Thyroid gland (tissue), 4 donors: ENCODE measurements around the gene KAT14. TPM values are rescaled to one million over a fixed set of nuclear protein-coding genes. Genes with fewer than 3 reads are reported as not detected.
"Not testable (repeated sequence)": the region's sequence is repeated elsewhere in the genome, so short reads cannot be mapped to it uniquely, and the experiment has no call there.

Source experiments
- DNase-seq, 2 donors: peaks; one replicate each; pipeline ENCODE4 v3.0.0-alpha.2; 2019
- H3K27ac ChIP-seq, 3 donors: fragments of 200-600 bp; sonication (generic); 1 replicate in 2 of 3; 2 replicates in 1 of 3; pipeline ENCODE4 v1.5.1; 2016 to 2019; ENCODE audit warnings: mild to moderate bottlenecking in 1 of 3, moderate library complexity in 1 of 3
- H3K27me3 ChIP-seq: fragments of 200-600 bp; sonication (generic); one replicate; pipeline ENCODE4 v1.5.1; 2019
- H3K36me3 ChIP-seq, 2 donors: fragments of 200-600 bp; sonication (generic); one replicate each; pipeline ENCODE4 v1.5.1; 2016 to 2019
- H3K4me1 ChIP-seq, 2 donors: fragments of 200-600 bp; sonication (generic); one replicate each; pipeline ENCODE4 v1.5.1; 2017 to 2019
- H3K4me3 ChIP-seq, 3 donors: fragments of 200-600 bp; sonication (generic); replicated peaks in 1 of 3; 1 replicate in 2 of 3; 2 replicates in 1 of 3; pipeline ENCODE4 v1.5.1; 2016; ENCODE audit warnings: mild to moderate bottlenecking in 1 of 3
- H3K9me3 ChIP-seq: fragments of 200-600 bp; sonication (generic); one replicate; pipeline ENCODE4 v1.5.1; 2017
- POLR2A ChIP-seq, 2 donors: fragments of 450-650 bp; IDR thresholded peaks; one replicate each; pipeline ENCODE4 v1.6.1; 2017; ENCODE audit warnings: antibody characterized with exemption in 2 of 2, mild to moderate bottlenecking in 2 of 2, moderate library complexity in 1 of 2
- WGBS, 2 donors: methylation state at CpG; one replicate each; pipeline ENCODE4 v1.1.5; 2017; 5-methylcytosine and 5-hydroxymethylcytosine counted together
- intact Hi-C: fragments of 100-400 bp; cut with DNase I; formaldehyde crosslinking; loops from one replicate; pipeline ENCODE4 v1.15.1; 2023
- total RNA-seq, 4 donors: library from RNA; depleted of rRNA; stranded (reverse); fragments of >200 nt; gene quantifications; one replicate each; pipeline ENCODE4 v1.2.3, GENCODE V29; 2016
- TF ChIP-seq, protein P1 (sequence below), 6 experiments: fragments of 200-600 bp in 3 of 6; fragments of 450-650 bp in 3 of 6; sonication (generic) in 3 of 6; IDR thresholded peaks; one replicate each; pipeline ENCODE4 v1.5.1; 2016 to 2019; ENCODE audit warnings: antibody characterized with exemption in 6 of 6, mild to moderate bottlenecking in 2 of 6, inconsistent platforms in 1 of 6, moderate library complexity in 1 of 6

KAT14 gene
- total RNA-seq, 4 donors from 2014 or later, result 17.9 to 19.7 (median 18.7) TPM

DNA sequence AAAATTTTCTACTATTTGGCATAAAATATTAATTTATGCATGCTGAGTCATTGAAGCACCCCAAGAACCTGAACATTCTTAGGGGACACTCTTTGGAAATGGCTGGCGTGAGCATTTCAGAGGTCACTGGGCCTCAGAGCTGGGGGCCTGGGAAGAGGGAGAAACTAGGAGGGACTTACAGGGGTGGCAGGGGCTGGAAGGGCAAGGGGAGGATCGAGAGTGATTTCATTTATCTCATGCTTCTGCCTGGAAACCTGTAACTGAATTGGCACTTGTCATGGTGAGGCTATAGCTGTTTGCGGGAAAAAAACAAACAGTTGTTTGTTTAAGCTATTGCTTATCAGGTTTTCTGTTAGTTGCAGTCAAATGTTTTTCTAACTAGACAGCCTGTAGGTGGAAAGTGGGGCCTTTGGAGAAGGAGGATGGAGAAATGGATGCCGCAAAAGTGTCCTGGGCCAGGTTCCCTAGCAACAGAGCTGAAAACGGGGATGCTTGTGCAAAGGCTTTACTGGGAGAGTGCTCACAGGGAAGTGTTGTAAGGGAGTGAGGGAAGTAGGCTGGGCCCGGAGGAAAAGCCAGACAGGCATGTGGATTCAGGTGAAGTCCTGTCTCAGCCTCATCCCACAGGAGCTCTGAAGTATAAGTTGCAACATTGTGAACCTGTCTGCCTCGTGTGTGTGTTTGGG, 36.4 kb upstream of the KAT14 start:
- DNase-seq, result no peak
- Histone ChIP-seq H3K4me1 (no peaks in the 10 kb centered on the region), H3K36me3 (no peaks in the 10 kb centered on the region), H3K9me3 (no peaks in the 10 kb centered on the region), H3K27me3 (no peaks in the 10 kb centered on the region), H3K4me3 (no peak overlapping the region), H3K27ac (no peak overlapping the region)
- WGBS, 2 donors, result 41 to 43% methylated on average over 7 of the region's 7 CpGs
- intact Hi-C loops, result no loop called here
- TF ChIP-seq, protein P1, sequence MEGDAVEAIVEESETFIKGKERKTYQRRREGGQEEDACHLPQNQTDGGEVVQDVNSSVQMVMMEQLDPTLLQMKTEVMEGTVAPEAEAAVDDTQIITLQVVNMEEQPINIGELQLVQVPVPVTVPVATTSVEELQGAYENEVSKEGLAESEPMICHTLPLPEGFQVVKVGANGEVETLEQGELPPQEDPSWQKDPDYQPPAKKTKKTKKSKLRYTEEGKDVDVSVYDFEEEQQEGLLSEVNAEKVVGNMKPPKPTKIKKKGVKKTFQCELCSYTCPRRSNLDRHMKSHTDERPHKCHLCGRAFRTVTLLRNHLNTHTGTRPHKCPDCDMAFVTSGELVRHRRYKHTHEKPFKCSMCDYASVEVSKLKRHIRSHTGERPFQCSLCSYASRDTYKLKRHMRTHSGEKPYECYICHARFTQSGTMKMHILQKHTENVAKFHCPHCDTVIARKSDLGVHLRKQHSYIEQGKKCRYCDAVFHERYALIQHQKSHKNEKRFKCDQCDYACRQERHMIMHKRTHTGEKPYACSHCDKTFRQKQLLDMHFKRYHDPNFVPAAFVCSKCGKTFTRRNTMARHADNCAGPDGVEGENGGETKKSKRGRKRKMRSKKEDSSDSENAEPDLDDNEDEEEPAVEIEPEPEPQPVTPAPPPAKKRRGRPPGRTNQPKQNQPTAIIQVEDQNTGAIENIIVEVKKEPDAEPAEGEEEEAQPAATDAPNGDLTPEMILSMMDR (IDR thresholded peaks at IDR 0.05), result no peak
- no peak for TF ChIP-seq POLR2A (IDR thresholded peaks at IDR 0.05)

DNA sequence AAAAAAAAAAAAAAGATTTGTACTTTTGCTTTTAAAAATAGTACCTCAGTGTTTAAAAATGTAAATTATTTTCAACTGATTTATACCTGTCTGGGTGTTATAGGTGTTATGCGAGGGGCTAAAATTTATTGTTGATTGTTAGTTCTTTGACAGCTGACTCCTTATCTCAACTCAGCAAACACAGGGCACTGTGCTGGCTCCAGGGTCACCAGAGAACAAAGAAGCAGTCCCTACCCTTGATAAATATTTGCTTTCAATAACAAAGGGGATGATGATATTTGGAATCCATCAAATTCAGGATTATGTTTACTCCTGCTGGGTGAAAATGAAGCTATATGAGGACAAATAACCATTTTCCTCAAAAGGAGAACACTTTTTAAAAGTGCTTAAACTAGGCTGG, 34.2 kb upstream of the KAT14 start:
- 90 to 96% methylated on average over 1 of the region's 1 CpG for WGBS, 2 donors
- Histone ChIP-seq H3K4me3 (no peak overlapping the region), H3K9me3 (no peaks in the 10 kb centered on the region), H3K36me3 (no peaks in the 10 kb centered on the region), H3K27ac (no peak overlapping the region), H3K27me3 (no peaks in the 10 kb centered on the region), H3K4me1 (no peaks in the 10 kb centered on the region)
- no peak for DNase-seq
- intact Hi-C loops, result no loop called here
- TF ChIP-seq POLR2A (IDR thresholded peaks at IDR 0.05), result no peak
- TF ChIP-seq, protein P1 (IDR thresholded peaks at IDR 0.05), result no peak

DNA sequence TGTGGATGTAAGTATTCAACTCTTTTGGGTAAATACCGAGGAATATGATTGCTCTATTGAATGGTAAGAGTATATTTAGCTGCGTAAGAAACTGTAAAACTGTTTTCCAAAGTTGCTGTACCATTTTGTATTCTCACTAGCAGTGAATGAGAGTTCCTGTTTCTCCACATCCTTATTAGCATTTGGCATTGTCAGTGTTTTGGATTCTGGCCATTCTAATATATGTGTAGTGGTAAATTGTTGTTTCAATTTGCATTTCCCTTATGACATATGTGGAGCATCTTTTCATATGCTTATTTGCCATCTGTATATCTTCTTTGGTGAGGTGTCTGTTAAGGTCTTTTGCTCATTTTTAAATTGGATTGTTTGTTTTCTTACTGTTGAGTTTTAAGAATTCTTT, 29.3 kb upstream of the KAT14 start:
- no peak for DNase-seq
- intact Hi-C loops, result no loop called here
- H3K27ac ChIP-seq, result no peak overlapping the region
- 91 to 92% methylated on average over 2 of the region's 2 CpGs for WGBS, 2 donors
- no peaks in the 10 kb centered on the region for H3K27me3 ChIP-seq
- no peaks in the 10 kb centered on the region for H3K4me1 ChIP-seq
- no peak overlapping the region for H3K4me3 ChIP-seq
- no peaks in the 10 kb centered on the region for H3K9me3 ChIP-seq
- H3K36me3 ChIP-seq, result no peaks in the 10 kb centered on the region
- TF ChIP-seq POLR2A (IDR thresholded peaks at IDR 0.05), result no peak
- TF ChIP-seq, protein P1 (IDR thresholded peaks at IDR 0.05), result no peak

DNA sequence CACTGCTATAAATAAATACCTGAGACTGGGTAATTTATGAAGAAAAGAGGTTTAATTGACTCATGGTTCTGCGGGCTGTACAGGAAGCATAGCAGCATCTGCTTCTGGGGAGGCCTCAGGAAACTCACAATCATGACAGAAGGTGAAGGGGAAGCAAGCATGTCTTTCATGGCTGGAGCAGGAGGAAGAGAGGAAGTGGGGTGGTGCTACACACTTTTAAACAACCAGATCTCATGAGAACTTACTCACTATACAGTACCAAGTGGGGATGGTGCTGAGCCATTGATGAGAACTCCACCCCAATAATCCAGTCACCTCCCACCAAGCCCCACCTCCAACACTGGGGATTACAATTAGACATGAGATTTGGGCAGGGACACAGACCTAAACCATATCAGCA, 9.1 kb upstream of the KAT14 start:
- H3K27me3 ChIP-seq, H3K4me3 ChIP-seq, intact Hi-C loops, H3K4me1 ChIP-seq, H3K9me3 ChIP-seq, H3K36me3 ChIP-seq, DNase-seq, H3K27ac ChIP-seq: not testable (repeated sequence)
- WGBS, 2 donors, result 69 to 75% methylated on average over 1 of the region's 1 CpG

DNA sequence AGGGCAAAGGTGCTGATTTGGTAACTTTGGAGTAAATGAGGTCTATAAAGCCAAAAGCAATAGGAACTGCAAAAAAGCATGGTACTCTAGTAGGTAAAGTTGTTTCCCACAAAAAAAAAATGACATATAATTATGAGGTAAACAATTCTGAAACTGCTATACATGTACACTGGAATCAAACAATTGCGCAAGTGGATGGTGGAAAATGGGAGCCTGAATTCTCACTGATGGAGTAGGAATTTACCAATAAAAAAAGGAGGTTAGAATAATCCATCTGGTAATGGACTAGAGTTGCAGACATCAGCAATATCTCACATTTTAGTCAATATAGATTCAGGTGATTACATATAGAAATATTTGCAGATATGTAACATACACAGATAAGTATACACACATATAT, 5.0 kb upstream of the KAT14 start:
- no peak overlapping the region for H3K4me3 ChIP-seq
- H3K9me3 ChIP-seq, result no peaks in the 10 kb centered on the region
- TF ChIP-seq, protein P1 (IDR thresholded peaks at IDR 0.05), result no peak
- TF ChIP-seq POLR2A (IDR thresholded peaks at IDR 0.05), result no peak
- intact Hi-C loops, result no loop called here
- H3K27me3 ChIP-seq, result no peaks in the 10 kb centered on the region
- WGBS, 2 donors, result 93 to 98% methylated on average over 1 of the region's 1 CpG
- no peak overlapping the region for H3K27ac ChIP-seq
- H3K36me3 ChIP-seq, result no peaks in the 10 kb centered on the region
- DNase-seq, result no peak
- H3K4me1 ChIP-seq, result peaks cover 7 to 12% of the 10 kb centered on the region in 2 donors
